RKO (cell line): ENCODE results near the gene FAM136A.
"Not testable (repeated sequence)": the region's sequence is repeated elsewhere in the genome, so short reads cannot be mapped to it uniquely, and the experiment has no call there.

Experiments used
- DNase-seq: peaks from one replicate; pipeline ENCODE4 v3.0.0-alpha.2; 2016; ENCODE audit warnings: low spot score

The FAM136A gene

GRCh38 chr2:70297828-70298227, 4.0 kb downstream of the FAM136A start:
- not testable (repeated sequence) for DNase-seq

- DNase-seq, result no peak
These were observed 18.2 kb downstream of the FAM136A start for GRCh38 chr2:70283500-70284191.

GRCh38 chr2:70282439-70282838, 19.4 kb downstream of the FAM136A start:
- DNase-seq, result no peak

- DNase-seq, result no peak
These were observed 21.5 kb downstream of the FAM136A start for GRCh38 chr2:70280242-70280798.

- DNase-seq, result no peak
These were observed 31.5 kb downstream of the FAM136A start for GRCh38 chr2:70270323-70270722.

- DNase-seq, result not testable (repeated sequence)
These were observed 32.2 kb downstream of the FAM136A start for GRCh38 chr2:70269422-70270302.

GRCh38 chr2:70266925-70267324, 34.9 kb downstream of the FAM136A start:
- not testable (repeated sequence) for DNase-seq

GRCh38 chr2:70261501-70261900, 40.4 kb downstream of the FAM136A start:
- DNase-seq, result peak; percentile 34

GRCh38 chr2:70258532-70258875, 43.4 kb downstream of the FAM136A start:
- DNase-seq, result peak; percentile 39

GRCh38 chr2:70255637-70256314, 46.1 kb downstream of the FAM136A start:
- DNase-seq, result no peak

- DNase-seq, result no peak
These were observed 51.4 kb downstream of the FAM136A start for GRCh38 chr2:70250434-70250833.

GRCh38 chr2:70248181-70248847, 53.6 kb downstream of the FAM136A start, which contains the start of gene TIA1:
TSS of gene TIA1 (minus strand) at chr2:70248628. CDS start at chr2:70248430, 198 bp downstream.
- DNase-seq, result peak; percentile 99

GRCh38 chr2:70247364-70248180, 54.3 kb downstream of the FAM136A start:
- DNase-seq, result peak; percentile 69
